PC-3 (cell line): Measurements from ENCODE around the gene DHRS2. TPM values are rescaled to one million over a fixed set of nuclear protein-coding genes. Genes with fewer than 3 reads are reported as not detected.
"Not testable (repeated sequence)": the region's sequence is repeated elsewhere in the genome, so short reads cannot be mapped to it uniquely, and the experiment has no call there.

Source experiments
- ATAC-seq: fragments of 200-7000 bp; cut with Tn5 transposase; 2 replicates; pipeline ENCODE4 v1.9.1; 2020; ENCODE audit warnings: mild to moderate bottlenecking, moderate library complexity
- BruUV-seq: library from RNA; stranded (reverse); fragments of 400-500 nt; replicated peaks from 2 replicates; lab custom pipeline; 2021; lab: Mats Ljungman, UMichigan
- CTCF ChIA-PET: fragments of 300-600 bp; sonication (Branson Sonifier 250); formaldehyde crosslinking; loops from one replicate; lab custom pipeline; 2022; ENCODE audit warnings: antibody characterized with exemption; lab: Charles Lee
- POLR2A ChIA-PET: fragments of 300-600 bp; sonication (Branson Sonifier 250); formaldehyde crosslinking; loops from one replicate; lab custom pipeline; 2022; ENCODE audit warnings: antibody characterized with exemption; ENCODE audit not compliant: unreplicated experiment; lab: Charles Lee
- DNase-seq: peaks from one replicate; pipeline ENCODE4 v3.0.0-alpha.2; 2015
- H2AFZ ChIP-seq: fragments of 300-600 bp; sonication (generic); 2 replicates; pipeline ENCODE4 v1.6.0; 2016; ENCODE audit warnings: antibody characterized with exemption, low read length
- H3F3A ChIP-seq: fragments of 300-600 bp; sonication (generic); one replicate; pipeline ENCODE4 v1.6.0; 2017; ENCODE audit warnings: antibody characterized with exemption, low read length, control low read depth, mild to moderate bottlenecking; ENCODE audit not compliant: unreplicated experiment
- H3K27ac ChIP-seq: fragments of 300-600 bp; sonication (generic); 2 replicates; pipeline ENCODE4 v1.5.1; 2016; ENCODE audit warnings: mild to moderate bottlenecking, low read length
- H3K27me3 ChIP-seq: fragments of 300-600 bp; sonication (generic); 2 replicates; pipeline ENCODE4 v1.6.1; 2016; ENCODE audit warnings: low read length, mixed read lengths
- H3K36me3 ChIP-seq: fragments of 300-600 bp; sonication (generic); 2 replicates; pipeline ENCODE4 v1.6.1; 2016; ENCODE audit warnings: low read depth, mixed run types, low read length, mixed read lengths
- H3K4me1 ChIP-seq: fragments of 300-600 bp; sonication (generic); 2 replicates; pipeline ENCODE4 v1.5.1; 2016; ENCODE audit warnings: low read length; ENCODE audit not compliant: insufficient read depth
- H3K4me2 ChIP-seq: fragments of 300-600 bp; sonication (generic); 2 replicates; pipeline ENCODE4 v1.6.0; 2016; ENCODE audit warnings: low read length
- H3K4me3 ChIP-seq: fragments of 300-600 bp; sonication (generic); 2 replicates; pipeline ENCODE4 v1.5.1; 2016; ENCODE audit warnings: mild to moderate bottlenecking, low read length, mixed read lengths
- H3K79me2 ChIP-seq: fragments of 300-600 bp; sonication (generic); 2 replicates; pipeline ENCODE4 v1.6.1; 2017; ENCODE audit warnings: low read length, mixed read lengths
- H3K9ac ChIP-seq: fragments of 300-600 bp; sonication (generic); 2 replicates; pipeline ENCODE4 v1.6.0; 2016; ENCODE audit warnings: mild to moderate bottlenecking, low read length
- H3K9me2 ChIP-seq: fragments of 300-600 bp; sonication (generic); replicated peaks from 2 replicates; pipeline ENCODE4 v1.6.1; 2016; ENCODE audit warnings: mixed run types, low read length, mixed read lengths
- H3K9me3 ChIP-seq: fragments of 300-600 bp; sonication (generic); 2 replicates; pipeline ENCODE4 v1.6.1; 2016; ENCODE audit warnings: low read length, mixed read lengths
- H4K20me1 ChIP-seq: fragments of 300-600 bp; sonication (generic); 2 replicates; pipeline ENCODE4 v1.6.1; 2016; ENCODE audit warnings: low read length, mixed read lengths
- CTCF ChIP-seq: fragments of 300-600 bp; sonication (generic); conservative IDR thresholded peaks from 2 replicates; pipeline ENCODE4 v1.5.1; 2017; ENCODE audit warnings: antibody characterized with exemption, low read depth, mild to moderate bottlenecking, low read length
- EZH2 ChIP-seq: fragments of 300-600 bp; sonication (generic); IDR thresholded peaks from one replicate; pipeline ENCODE4 v1.6.1; 2017; ENCODE audit warnings: antibody characterized with exemption, mild to moderate bottlenecking, low read length; ENCODE audit not compliant: unreplicated experiment
- EZH2phosphoT487 ChIP-seq: fragments of 300-600 bp; sonication (generic); IDR thresholded peaks from 2 replicates; pipeline ENCODE4 v1.6.1; 2018; ENCODE audit warnings: mild to moderate bottlenecking, antibody characterized with exemption, low read length, borderline replicate concordance
- intact Hi-C: fragments of 100-400 bp; cut with micrococcal nuclease; formaldehyde crosslinking; loops from 2 replicates; pipeline ENCODE4 v1.9.0; 2023
- total RNA-seq: library from RNA; depleted of rRNA; stranded (reverse); fragments of >200 nt; gene quantifications from 2 replicates; pipeline ENCODE4 v1.2.3, GENCODE V29; 2014

The DHRS2 gene
- total RNA-seq, 1 experiment from 2014 or later, result 40.9 TPM

DNA sequence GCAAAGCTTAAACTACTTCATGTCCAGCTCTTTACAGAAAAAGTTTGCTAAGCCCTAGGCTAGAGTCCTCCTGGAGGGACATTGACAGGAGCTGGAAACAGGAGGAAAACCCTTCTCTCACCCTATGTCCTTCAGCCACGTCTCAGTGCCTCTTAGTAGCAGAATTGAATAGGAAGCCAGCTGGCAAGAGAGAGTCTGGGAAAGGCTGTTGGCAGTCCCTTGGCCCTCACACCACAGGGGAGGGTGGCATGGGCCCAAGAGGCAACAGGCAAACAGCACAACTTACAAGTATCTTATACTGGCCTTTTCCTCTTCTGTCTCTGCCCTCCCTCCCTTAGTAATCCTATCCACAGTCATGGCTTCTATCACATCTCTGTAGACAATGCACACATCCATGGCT lies 27.7 kb upstream of the DHRS2 start:
- H3K36me3 ChIP-seq, result no peaks in the 10 kb centered on the region
- H3K27me3 ChIP-seq, result peaks cover 44% of the 10 kb centered on the region
- ChIA-PET POLR2A (no interaction called here), CTCF (no interaction called here)
- no peak for TF ChIP-seq CTCF
- TF ChIP-seq EZH2, result no peak
- TF ChIP-seq EZH2phosphoT487, result no peak
- no peak overlapping the region for H2AFZ ChIP-seq
- H3K9me3 ChIP-seq, result no peaks in the 10 kb centered on the region
- H3K4me3 ChIP-seq, result no peak overlapping the region
- no peaks in the 10 kb centered on the region for H3K79me2 ChIP-seq
- no TSS peak for BruUV-seq
- no peak overlapping the region for H3K27ac ChIP-seq
- no peak overlapping the region for H3K4me2 ChIP-seq
- ATAC-seq (no peak), DNase-seq (no peak)
- H3K9me2 ChIP-seq, result no peaks in the 10 kb centered on the region
- no peaks in the 10 kb centered on the region for H4K20me1 ChIP-seq
- H3F3A ChIP-seq, result no peaks in the 10 kb centered on the region
- intact Hi-C loops, result no loop called here
- no peak overlapping the region for H3K9ac ChIP-seq
- peaks cover 7% of the 10 kb centered on the region for H3K4me1 ChIP-seq

DNA sequence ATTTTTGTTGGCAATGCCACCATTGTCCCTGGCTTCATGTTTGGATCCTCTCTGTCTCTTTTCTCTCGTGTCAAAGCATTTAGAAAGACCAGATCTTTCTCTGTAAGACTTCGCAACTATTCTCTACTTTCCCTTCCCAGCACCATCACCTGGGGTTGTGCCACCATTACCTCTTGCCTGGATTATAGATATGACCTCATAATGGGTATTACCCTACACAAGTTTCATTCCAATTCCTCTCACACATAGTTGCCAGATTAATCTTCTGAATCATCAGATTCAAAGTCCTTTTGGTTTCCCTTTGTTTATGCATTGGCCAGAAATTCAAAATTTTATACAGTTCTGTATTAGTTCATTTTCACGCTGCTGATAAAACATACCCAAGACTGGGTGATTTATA lies 27.2 kb upstream of the DHRS2 start:
- CTCF ChIA-PET, result no interaction called here
- H2AFZ ChIP-seq, result no peak overlapping the region
- no peaks in the 10 kb centered on the region for H3K36me3 ChIP-seq
- no peak for DNase-seq
- H3K27ac ChIP-seq, result no peak overlapping the region
- H3K4me3 ChIP-seq, result no peak overlapping the region
- no peak for ATAC-seq
- POLR2A ChIA-PET, result no interaction called here
- TF ChIP-seq EZH2 (no peak), CTCF (no peak), EZH2phosphoT487 (no peak)
- no TSS peak for BruUV-seq
- no peaks in the 10 kb centered on the region for H3K9me2 ChIP-seq
- H3K27me3 ChIP-seq, result peaks cover 47% of the 10 kb centered on the region
- no peaks in the 10 kb centered on the region for H3K9me3 ChIP-seq
- no peaks in the 10 kb centered on the region for H3F3A ChIP-seq
- no peak overlapping the region for H3K4me2 ChIP-seq
- H3K9ac ChIP-seq, result no peak overlapping the region
- intact Hi-C loops, result no loop called here
- no peaks in the 10 kb centered on the region for H4K20me1 ChIP-seq
- H3K4me1 ChIP-seq, result peaks cover 7% of the 10 kb centered on the region
- no peaks in the 10 kb centered on the region for H3K79me2 ChIP-seq

DNA sequence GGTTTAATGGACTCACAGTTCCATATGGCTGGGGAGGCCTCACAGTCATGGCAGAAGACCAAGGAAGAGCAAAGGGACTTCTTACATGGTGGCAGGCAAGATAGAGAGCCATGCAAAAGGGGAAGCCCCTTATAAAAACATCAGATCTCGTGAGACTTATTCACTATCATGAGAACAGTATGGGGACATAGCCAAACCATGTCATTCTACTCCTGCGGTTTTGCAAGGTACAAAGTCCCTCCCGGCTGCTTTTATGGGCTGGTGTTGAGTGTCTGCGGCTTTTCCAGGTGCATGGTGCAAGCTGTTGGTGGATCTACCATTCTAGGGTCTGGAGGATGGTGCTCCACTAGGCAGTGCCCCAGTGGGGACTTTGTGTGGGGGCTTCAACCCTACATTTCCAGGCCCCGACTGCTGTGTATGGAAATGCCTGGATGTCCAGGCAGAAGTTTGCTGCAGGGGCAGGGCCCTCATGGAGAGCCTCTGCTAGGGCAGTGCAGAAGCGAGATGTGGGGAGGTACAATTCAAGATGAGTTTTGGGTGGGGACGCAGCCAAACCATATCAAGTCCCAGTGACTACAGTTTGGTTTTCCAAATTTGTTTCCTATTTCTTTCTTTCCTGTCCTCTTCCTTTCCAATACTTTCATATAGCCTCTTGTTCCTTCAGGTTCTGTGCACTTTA lies 26.6 kb upstream of the DHRS2 start:
- H3K9me3 ChIP-seq, result not testable (repeated sequence)

More for the DNA sequence above, 26.6 kb upstream of the DHRS2 start:
- BruUV-seq, H4K20me1 ChIP-seq, H3K4me2 ChIP-seq, H3K9me2 ChIP-seq, H3K36me3 ChIP-seq, H3K4me3 ChIP-seq, H3K79me2 ChIP-seq, H3K27ac ChIP-seq, H2AFZ ChIP-seq, H3K9ac ChIP-seq, H3F3A ChIP-seq, H3K4me1 ChIP-seq, CTCF ChIA-PET, intact Hi-C loops, POLR2A ChIA-PET, DNase-seq, ATAC-seq: not testable (repeated sequence)
- H3K27me3 ChIP-seq, result peaks cover 51% of the 10 kb centered on the region
